ENCODE measurements around the gene LTO1. TPM values are rescaled to one million over a fixed set of nuclear protein-coding genes. Genes with fewer than 3 reads are reported as not detected.

LTO1 gene
- 10 to 100 TPM; 17.2 to 18.5 TPM for total RNA-seq
- long read RNA-seq, donor 1, partial matches to known transcripts = 0 of 3 reads
- long read RNA-seq, donor 1, other reads (novel, unspliced or antisense) = 2 of 3 reads
- long read RNA-seq, donor 2, transcript LTO1-201 (5 exons, 2,478 nt) = major isoform, 8 of 26 reads
- long read RNA-seq, donor 2, partial matches to known transcripts = 0 of 26 reads
- long read RNA-seq, donor 2, other reads (novel, unspliced or antisense) = 16 of 26 reads

GRCh38 chr11:69674886-69675714 lies at the start of gene LTO1:
Gene LTO1 (minus strand): TSS chr11:69675353. CDS start chr11:69675239, 114 bp downstream.
- DNase-seq (ENCODE audit: low spot score) = peak; percentile 99
- intact Hi-C loops (cut with DNase I) = no loop called here

DNA sequence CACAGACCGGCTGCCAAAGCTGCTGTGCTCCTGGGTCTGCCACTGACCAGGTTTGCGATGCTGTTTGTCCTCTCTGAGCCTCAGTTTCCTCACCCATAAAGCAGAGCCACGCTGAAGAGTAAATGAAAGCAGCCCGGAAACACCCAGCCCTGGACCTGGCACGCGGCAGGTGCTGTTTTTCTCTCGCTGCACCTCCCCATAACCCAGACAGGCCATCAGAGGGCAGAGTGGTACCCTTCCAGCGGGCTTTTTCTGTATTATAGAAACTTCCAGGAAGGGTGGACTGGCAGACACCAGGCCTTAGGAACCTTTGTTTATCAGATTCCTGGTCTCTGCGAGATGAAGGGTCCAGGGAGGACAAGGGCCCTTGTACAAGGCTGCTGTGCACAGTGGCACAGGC lies 46.6 kb upstream of the LTO1 start:
- intact Hi-C loops (cut with DNase I) = no loop called here
- no peak for DNase-seq (ENCODE audit: low spot score)

DNA sequence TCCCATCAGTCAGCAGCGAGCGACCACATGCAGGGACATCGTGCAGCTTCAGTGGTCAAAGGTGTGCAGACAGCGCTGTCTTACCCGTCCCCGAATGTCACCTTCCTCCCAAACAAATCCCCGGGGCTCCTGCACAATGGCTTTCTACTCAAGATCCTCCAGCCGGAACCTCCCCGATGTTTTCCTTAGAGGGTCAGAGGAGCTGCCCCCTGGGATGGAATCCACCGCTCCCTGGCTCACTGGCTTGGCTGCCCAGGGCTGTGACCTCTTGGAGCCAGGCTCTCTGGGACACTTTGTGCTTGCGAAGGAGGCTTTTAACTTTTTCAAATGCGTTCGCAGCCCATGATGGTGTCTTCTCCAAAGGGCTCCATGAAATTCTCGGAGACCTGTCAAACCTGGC lies 46.0 kb upstream of the LTO1 start:
- intact Hi-C loops (cut with DNase I) = no loop called here
- DNase-seq (ENCODE audit: low spot score) = no peak

DNA sequence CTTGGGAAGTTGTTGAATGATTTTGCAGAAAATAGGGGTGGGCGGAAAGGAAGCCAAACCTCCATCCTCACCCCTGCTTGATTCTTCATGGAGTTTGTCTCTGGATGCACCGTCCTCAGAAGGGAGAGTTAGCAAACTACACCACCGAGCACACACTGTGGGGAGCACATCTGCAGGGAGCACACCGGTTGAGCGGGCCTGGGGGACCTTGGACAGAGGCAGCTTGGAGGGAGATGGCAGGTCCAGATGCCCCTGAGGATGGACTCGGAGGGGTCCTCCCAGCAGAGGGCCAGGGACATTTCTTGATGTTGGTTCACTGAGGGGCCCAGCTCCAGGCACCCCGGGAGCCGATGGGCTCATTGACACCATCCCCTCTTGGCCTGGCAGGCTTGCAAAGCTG lies 43.8 kb upstream of the LTO1 start:
- DNase-seq (ENCODE audit: low spot score) = no peak
- intact Hi-C loops (cut with DNase I) = no loop called here

DNA sequence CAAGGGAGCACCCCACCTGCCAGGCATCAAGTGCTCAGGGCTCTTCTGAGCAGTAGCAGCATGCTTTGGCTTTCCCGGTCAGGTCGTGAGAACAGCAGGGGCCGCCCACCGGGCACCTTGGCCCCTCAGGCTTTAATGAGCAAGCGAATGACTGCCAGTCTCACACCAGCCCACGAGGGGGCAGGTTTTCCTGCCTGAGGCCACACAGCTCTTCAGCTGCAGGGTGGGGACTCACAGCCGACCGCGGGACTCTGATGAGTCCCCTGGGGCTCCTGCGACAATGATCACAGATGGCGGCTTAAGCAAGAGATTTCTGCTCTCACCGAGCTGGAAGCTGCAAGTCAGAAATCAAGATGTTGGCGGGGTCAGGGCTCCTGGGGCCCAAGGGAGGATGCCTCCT lies 43.0 kb upstream of the LTO1 start:
- intact Hi-C loops (cut with DNase I) = no loop called here

DNA sequence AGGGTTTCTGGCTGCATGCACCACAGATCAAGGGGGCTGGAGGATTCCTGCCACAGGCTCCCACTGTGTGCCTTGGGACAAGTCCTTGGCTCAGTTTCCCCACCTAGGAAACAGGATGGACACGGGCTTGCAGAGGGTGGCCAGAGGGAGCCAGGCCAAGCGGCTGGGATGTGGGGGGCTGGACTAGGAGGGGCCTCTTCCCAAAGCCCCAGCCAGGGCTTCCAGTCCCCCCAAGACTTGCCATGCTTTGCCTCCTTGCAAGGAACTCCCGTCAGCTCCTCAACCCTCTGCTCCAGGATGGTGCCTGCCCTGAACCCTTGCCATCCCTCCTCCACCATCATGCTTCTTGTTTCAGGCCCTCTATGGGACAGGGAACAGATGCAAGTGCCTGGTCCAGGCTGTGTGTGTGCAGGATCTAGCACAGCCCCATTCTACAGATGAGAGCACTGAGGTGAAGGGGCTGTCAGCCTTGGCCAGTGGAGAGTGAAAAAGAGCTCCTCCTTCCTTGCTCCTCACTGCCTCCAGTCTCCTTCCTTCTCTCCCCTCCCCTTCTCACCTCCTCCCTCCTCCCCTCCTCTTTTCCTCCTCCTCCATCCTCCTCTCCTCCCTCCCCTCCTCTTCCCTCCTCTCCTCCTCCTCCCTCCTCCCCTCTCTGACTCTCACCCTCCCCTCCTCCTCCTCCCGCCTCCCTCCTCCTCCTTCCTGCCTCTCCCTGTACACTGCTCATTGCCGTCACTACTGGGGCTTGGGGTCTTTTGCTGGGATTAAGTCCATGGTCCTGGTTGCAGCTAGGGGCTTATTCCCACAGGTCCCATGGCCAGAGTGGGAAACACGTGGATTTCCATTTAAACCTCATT lies 42.0 kb upstream of the LTO1 start:
- DNase-seq (ENCODE audit: low spot score) = no peak
- intact Hi-C loops (cut with DNase I) = no loop called here

More for the DNA sequence above, 43.0 kb upstream of the LTO1 start:
- DNase-seq (ENCODE audit: low spot score) = no peak

- intact Hi-C loops (cut with DNase I) = no loop called here
- no peak for DNase-seq (ENCODE audit: low spot score)
These were observed 40.9 kb upstream of the LTO1 start for GRCh38 chr11:69716099-69716498.

DNA sequence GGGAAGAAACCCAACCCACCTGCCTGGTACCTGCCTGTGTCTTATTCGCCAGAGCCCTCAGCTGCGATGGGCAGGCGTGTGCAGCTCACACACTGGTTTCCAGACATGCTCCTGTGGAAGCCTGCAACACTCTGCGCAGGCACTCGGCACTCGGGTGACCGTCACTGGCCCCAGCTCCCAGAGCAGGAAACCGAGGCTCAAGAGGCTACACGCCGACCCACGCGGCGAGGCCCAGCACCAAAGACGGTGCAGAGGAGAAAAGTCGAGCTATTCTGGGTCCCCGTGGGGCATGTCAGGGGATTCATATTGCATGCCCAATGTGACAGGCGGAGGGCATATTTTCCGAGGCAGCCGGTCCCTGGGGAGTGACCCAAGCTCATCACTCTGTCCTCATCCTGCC lies 40.3 kb upstream of the LTO1 start:
- intact Hi-C loops (cut with DNase I) = no loop called here
- DNase-seq (ENCODE audit: low spot score) = no peak

DNA sequence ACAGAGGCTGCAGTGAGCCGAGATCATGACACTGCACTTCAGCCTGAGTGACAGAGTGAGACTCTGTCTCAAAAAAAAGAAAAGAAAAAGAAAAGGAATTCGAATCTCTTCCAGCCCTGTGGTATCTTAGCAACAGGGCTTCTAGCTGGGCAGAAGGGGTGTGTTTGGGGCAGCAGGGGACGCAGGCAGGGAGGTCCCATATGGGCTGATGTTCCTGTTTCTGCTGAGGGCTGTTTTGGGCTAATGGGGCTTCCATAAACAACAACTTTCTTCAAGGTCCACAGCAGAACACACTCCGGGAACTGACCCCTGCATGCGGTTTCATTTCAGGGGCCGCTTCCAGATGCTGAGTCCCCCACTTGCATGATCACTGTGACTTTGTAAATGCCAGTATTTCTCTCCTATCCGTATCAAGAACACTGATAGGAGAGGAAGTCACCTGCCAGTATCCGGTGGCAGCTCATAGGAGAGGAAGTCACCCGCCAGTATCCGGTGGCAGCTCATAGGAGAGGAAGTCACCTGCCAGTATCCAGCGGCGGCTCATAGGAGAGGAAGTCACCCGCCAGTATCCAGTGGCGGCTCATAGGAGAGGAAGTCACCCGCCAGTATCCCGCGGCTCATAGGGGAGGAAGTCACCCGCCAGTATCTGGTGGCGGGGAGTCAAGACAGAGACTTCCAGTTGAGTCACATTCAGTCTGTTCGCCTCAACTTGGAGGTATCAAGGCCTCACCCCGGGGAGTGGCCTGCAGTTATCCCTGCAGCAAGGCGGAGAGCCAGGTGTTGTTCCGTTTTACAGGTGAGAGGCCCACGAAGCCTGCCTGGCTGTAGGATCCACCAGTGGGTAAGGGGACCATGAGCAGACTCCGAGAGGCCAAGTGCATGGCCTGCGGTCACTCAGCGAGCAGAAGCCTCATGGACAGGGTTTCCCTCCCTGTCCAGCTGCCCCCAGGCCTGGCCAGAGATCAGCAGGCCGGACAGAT lies 37.0 kb upstream of the LTO1 start:
- no peak for DNase-seq (ENCODE audit: low spot score)
- intact Hi-C loops (cut with DNase I) = no loop called here

DNA sequence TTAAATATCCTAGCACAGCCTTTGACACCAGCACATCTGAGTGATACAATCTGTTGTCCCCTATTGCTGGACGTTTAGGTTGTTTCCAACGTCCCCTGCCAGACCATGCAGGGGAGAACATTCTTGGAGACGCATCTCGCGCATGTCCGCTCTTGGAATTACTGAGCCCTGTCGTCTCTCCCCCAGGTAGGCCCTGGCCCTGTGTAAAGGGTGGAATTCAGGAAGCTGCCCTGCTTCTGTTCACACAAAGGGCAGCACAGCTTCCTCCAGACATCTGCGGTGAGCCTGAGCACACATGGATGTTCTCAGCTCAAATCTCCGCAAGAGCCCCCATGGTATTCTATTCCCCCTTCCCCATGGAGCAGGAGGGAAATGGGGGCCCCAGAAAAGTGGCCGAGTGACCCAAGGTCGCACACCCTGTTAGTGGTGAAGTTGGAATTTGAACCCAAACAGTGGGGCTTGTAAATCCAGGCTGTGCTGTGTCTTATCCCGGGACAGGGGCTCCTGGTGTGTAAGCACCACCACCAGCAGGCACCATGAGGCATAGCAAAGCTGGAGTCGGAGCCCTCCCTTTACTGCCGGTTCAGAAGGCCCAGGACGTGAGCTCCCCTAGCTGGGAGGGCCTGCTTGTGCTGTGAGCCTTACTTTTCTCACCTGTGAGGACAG lies 33.7 kb upstream of the LTO1 start:
- intact Hi-C loops (cut with DNase I) = loop anchor here in 1 of 2 donors (5.0 kb wide), 1 partner anchor 178 kb away; no protein-coding TSS in a partner anchor
- DNase-seq (ENCODE audit: low spot score) = no peak

GRCh38 chr11:69707176-69707575 lies 32.0 kb upstream of the LTO1 start:
- intact Hi-C loops (cut with DNase I) = loop anchor here in 1 of 2 donors (5.0 kb wide), 1 partner anchor 180 kb away; no protein-coding TSS in a partner anchor
- DNase-seq (ENCODE audit: low spot score) = no peak

GRCh38 chr11:69705901-69706787 lies 31.0 kb upstream of the LTO1 start:
- intact Hi-C loops (cut with DNase I) = loop anchor here in 1 of 2 donors (5.0 kb wide), 1 partner anchor 181 kb away; no protein-coding TSS in a partner anchor
- DNase-seq (ENCODE audit: low spot score) = no peak

DNA sequence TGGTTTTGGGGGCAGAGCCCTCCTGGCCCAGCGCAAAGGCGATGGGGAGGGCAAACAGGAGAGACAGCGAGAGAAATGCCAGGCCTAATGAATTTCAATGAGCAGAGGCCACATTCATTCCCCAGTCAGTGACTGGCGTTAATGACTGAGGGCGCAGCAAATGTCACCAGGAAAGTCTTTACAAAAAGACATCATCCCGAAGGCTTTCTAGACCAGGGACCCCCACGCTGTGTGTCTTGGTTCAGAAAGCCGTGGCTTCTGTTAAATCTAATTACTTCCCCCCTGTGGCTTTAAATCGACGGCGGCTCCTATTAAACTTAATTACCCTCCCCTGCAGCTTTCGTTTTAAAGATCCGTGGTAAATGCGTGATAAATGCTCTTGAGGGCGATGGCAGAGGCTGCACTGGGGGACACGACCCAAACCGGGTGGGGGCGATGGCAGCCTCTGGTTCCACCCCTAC lies 30.2 kb upstream of the LTO1 start:
- DNase-seq (ENCODE audit: low spot score) = no peak
- intact Hi-C loops (cut with DNase I) = loop anchor here in 1 of 2 donors (5.0 kb wide), 1 partner anchor 182 kb away; no protein-coding TSS in a partner anchor

- intact Hi-C loops (cut with DNase I) = loop anchor here in 1 of 2 donors (5.0 kb wide), 1 partner anchor 183 kb away; no protein-coding TSS in a partner anchor
- DNase-seq (ENCODE audit: low spot score) = no peak
These were observed 29.5 kb upstream of the LTO1 start for GRCh38 chr11:69704508-69705253.

GRCh38 chr11:69703768-69704507 lies 28.8 kb upstream of the LTO1 start, which contains the start of gene FGF19:
Gene FGF19 (minus strand): TSS chr11:69704022. CDS start chr11:69703876, 146 bp downstream.
- DNase-seq (ENCODE audit: low spot score) = no peak
- intact Hi-C loops (cut with DNase I) = no loop called here

DNA sequence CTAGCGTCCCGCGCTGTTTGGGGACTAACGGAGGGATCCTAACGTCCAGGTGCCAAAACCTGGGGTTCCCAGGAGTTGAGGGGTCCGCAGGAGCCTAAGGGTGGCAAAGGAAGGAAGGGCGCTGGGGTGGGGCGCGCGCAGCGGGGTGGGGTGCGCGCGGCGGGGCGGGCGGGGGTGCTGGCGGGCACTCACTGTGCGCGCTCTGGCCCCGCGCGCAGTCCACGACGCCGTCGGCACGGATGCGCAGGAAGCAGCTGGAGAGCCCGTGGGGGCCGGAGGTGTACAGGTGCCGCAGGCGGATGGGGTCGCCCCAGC lies 28.3 kb upstream of the LTO1 start:
- DNase-seq (ENCODE audit: low spot score) = no peak
- intact Hi-C loops (cut with DNase I) = no loop called here

Measured in posterior vena cava (tissue), 2 donors.